ENCODE measurements around the gene ZNF385B.

- TF ChIP-seq CTCF (IDR thresholded peaks at IDR 0.05) (no peak), REST (IDR thresholded peaks at IDR 0.05; ENCODE audit: insufficient read depth in 1 of 2, low read depth in 2 of 2, low read length in 1 of 2) (no peak), POLR2AphosphoS5 (IDR thresholded peaks at IDR 0.05; ENCODE audit: low read depth, low read length) (no peak), SIN3A (IDR thresholded peaks at IDR 0.05; ENCODE audit: borderline replicate concordance, insufficient read depth, low read depth, low read length) (no peak), TCF7L2 (IDR thresholded peaks at IDR 0.05; ENCODE audit: low read depth, low read length) (no peak)
Measured at GRCh38 chr2:179488563-179488962, 372.8 kb downstream of the ZNF385B start.

All from Panc1 (cell line).